ENCODE results near the gene ACSM6. TPM values are rescaled to one million over a fixed set of nuclear protein-coding genes. Genes with fewer than 3 reads are reported as not detected.
A peak's percentile ranks its signal among the peaks of the same experiment; 100 is the strongest.

The ACSM6 gene
- total and polyA plus RNA-seq, 2 donors = 0.96 to 5.1 TPM

DNA sequence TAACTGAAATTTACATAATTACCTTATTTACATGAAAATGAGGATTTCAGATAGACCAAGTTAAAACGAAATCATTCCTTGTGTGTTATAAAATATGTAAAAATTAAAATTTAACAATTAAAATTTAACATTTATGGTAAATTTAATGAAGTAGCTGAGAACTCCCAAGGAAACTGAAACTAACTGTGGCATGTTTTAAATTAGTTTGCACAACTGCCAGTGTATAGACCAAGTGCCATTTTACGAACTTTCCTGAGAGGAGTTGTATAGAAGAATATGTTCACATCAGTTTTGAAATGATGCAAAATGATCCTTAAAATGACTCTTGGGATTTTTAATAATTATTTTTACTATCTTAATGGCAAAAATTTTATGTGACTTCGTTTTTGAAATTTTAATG lies 73.2 kb downstream of the ACSM6 start:
- no peaks in the 10 kb centered on the region for H3K27me3 ChIP-seq (ENCODE audit: control insufficient read depth in 2 of 2, insufficient read depth in 1 of 2, low read length in 1 of 2)
- no peak overlapping the region for H3K27ac ChIP-seq (ENCODE audit: low read depth in 1 of 2, low read length in 1 of 2)
- no peaks in the 10 kb centered on the region for H3K9me3 ChIP-seq (ENCODE audit: control insufficient read depth in 2 of 2, insufficient read depth in 1 of 2, low read length in 1 of 2)
- WGBS = 95% methylated on average over 3 of the region's 3 CpGs
- DNase-seq (ENCODE audit: low read depth in 6 of 9, low spot score in 9 of 9) = no peak
- no peak overlapping the region for H3K4me3 ChIP-seq (ENCODE audit: low read length in 2 of 2)
- H3K36me3 ChIP-seq (ENCODE audit: control insufficient read depth in 2 of 2, insufficient read depth in 2 of 2, low read length in 1 of 2) = peaks cover 0 to 4% of the 10 kb centered on the region in 2 donors
- H3K4me1 ChIP-seq (ENCODE audit: control insufficient read depth in 2 of 2, insufficient read depth in 2 of 2, low read length in 2 of 2) = peaks cover 0 to 9% of the 10 kb centered on the region in 2 donors

DNA sequence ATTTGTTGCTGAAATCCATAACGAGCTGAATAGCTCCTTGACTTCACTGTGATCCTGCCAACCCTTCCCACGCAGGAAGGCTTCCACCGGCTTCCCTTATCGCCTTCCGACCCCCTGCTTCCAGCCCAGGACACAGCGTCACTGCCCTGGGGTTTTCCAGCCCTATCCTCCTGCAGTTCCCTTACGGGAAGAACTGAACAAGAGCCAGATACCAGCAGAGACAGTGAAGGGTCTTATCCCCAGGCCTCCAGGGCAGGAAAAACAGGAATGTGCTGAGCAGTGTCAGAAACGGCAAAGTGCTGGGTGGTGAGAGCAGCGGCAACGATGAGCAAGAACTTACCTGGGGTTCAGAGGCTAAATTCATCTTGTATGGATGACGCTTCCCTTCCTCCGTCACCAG lies 74.4 kb downstream of the ACSM6 start:
- Histone ChIP-seq H3K27ac (ENCODE audit: low read depth in 1 of 2, low read length in 1 of 2) (peak overlapping the region; percentile 74 to 83), H3K27me3 (ENCODE audit: control insufficient read depth in 2 of 2, insufficient read depth in 1 of 2, low read length in 1 of 2) (no peaks in the 10 kb centered on the region), H3K9me3 (ENCODE audit: control insufficient read depth in 2 of 2, insufficient read depth in 1 of 2, low read length in 1 of 2) (no peaks in the 10 kb centered on the region), H3K36me3 (ENCODE audit: control insufficient read depth in 2 of 2, insufficient read depth in 2 of 2, low read length in 1 of 2) (peaks cover 0 to 4% of the 10 kb centered on the region in 2 donors), H3K4me1 (ENCODE audit: control insufficient read depth in 2 of 2, insufficient read depth in 2 of 2, low read length in 2 of 2) (peaks cover 0 to 9% of the 10 kb centered on the region in 2 donors), H3K4me3 (ENCODE audit: low read length in 2 of 2) (no peak overlapping the region)
- WGBS = 91% methylated on average over 12 of the region's 12 CpGs
- no peak for DNase-seq (ENCODE audit: low read depth in 6 of 9, low spot score in 9 of 9)

- Histone ChIP-seq H3K36me3 (ENCODE audit: control insufficient read depth in 2 of 2, insufficient read depth in 2 of 2, low read length in 1 of 2) (no peaks in the 10 kb centered on the region), H3K9me3 (ENCODE audit: control insufficient read depth in 2 of 2, insufficient read depth in 1 of 2, low read length in 1 of 2) (no peaks in the 10 kb centered on the region), H3K27me3 (ENCODE audit: control insufficient read depth in 2 of 2, insufficient read depth in 1 of 2, low read length in 1 of 2) (no peaks in the 10 kb centered on the region), H3K4me3 (ENCODE audit: low read length in 2 of 2) (no peak overlapping the region), H3K4me1 (ENCODE audit: control insufficient read depth in 2 of 2, insufficient read depth in 2 of 2, low read length in 2 of 2) (peaks cover 0 to 7% of the 10 kb centered on the region in 2 donors), H3K27ac (ENCODE audit: low read depth in 1 of 2, low read length in 1 of 2) (peak overlapping the region; percentile 8 to 46)
- 93% methylated on average over 13 of the region's 13 CpGs for WGBS
- no peak for DNase-seq (ENCODE audit: low read depth in 6 of 9, low spot score in 9 of 9)
These were observed 79.6 kb downstream of the ACSM6 start for GRCh38 chr10:95273393-95274312.

GRCh38 chr10:95275726-95276366 lies 81.8 kb downstream of the ACSM6 start:
- peak overlapping the region; percentile 2 to 63 for H3K27ac ChIP-seq (ENCODE audit: low read depth in 1 of 2, low read length in 1 of 2)
- no peaks in the 10 kb centered on the region for H3K9me3 ChIP-seq (ENCODE audit: control insufficient read depth in 2 of 2, insufficient read depth in 1 of 2, low read length in 1 of 2)
- WGBS = 96% methylated on average over 1 of the region's 1 CpG
- H3K4me1 ChIP-seq (ENCODE audit: control insufficient read depth in 2 of 2, insufficient read depth in 2 of 2, low read length in 2 of 2) = peaks cover 0 to 7% of the 10 kb centered on the region in 2 donors
- no peaks in the 10 kb centered on the region for H3K27me3 ChIP-seq (ENCODE audit: control insufficient read depth in 2 of 2, insufficient read depth in 1 of 2, low read length in 1 of 2)
- DNase-seq (ENCODE audit: low read depth in 6 of 9, low spot score in 9 of 9) = no peak
- no peaks in the 10 kb centered on the region for H3K36me3 ChIP-seq (ENCODE audit: control insufficient read depth in 2 of 2, insufficient read depth in 2 of 2, low read length in 1 of 2)
- no peak overlapping the region for H3K4me3 ChIP-seq (ENCODE audit: low read length in 2 of 2)

- 90% methylated on average over 8 of the region's 8 CpGs for WGBS
- Histone ChIP-seq H3K4me1 (ENCODE audit: control insufficient read depth in 2 of 2, insufficient read depth in 2 of 2, low read length in 2 of 2) (peaks cover 0 to 7% of the 10 kb centered on the region in 2 donors), H3K27me3 (ENCODE audit: control insufficient read depth in 2 of 2, insufficient read depth in 1 of 2, low read length in 1 of 2) (no peaks in the 10 kb centered on the region), H3K4me3 (ENCODE audit: low read length in 2 of 2) (no peak overlapping the region), H3K9me3 (ENCODE audit: control insufficient read depth in 2 of 2, insufficient read depth in 1 of 2, low read length in 1 of 2) (no peaks in the 10 kb centered on the region), H3K27ac (ENCODE audit: low read depth in 1 of 2, low read length in 1 of 2) (peak overlapping the region; percentile 61 to 63), H3K36me3 (ENCODE audit: control insufficient read depth in 2 of 2, insufficient read depth in 2 of 2, low read length in 1 of 2) (no peaks in the 10 kb centered on the region)
- no peak for DNase-seq (ENCODE audit: low read depth in 6 of 9, low spot score in 9 of 9)
These were observed 82.5 kb downstream of the ACSM6 start for GRCh38 chr10:95276367-95277200.

GRCh38 chr10:95277201-95277570 lies 83.1 kb downstream of the ACSM6 start:
- Histone ChIP-seq H3K4me3 (ENCODE audit: low read length in 2 of 2) (no peak overlapping the region), H3K9me3 (ENCODE audit: control insufficient read depth in 2 of 2, insufficient read depth in 1 of 2, low read length in 1 of 2) (no peaks in the 10 kb centered on the region), H3K36me3 (ENCODE audit: control insufficient read depth in 2 of 2, insufficient read depth in 2 of 2, low read length in 1 of 2) (no peaks in the 10 kb centered on the region), H3K27ac (ENCODE audit: low read depth in 1 of 2, low read length in 1 of 2) (peak overlapping the region in 1 of 2 donors; percentile 61), H3K27me3 (ENCODE audit: control insufficient read depth in 2 of 2, insufficient read depth in 1 of 2, low read length in 1 of 2) (no peaks in the 10 kb centered on the region), H3K4me1 (ENCODE audit: control insufficient read depth in 2 of 2, insufficient read depth in 2 of 2, low read length in 2 of 2) (peaks cover 0 to 7% of the 10 kb centered on the region in 2 donors)
- no peak for DNase-seq (ENCODE audit: low read depth in 6 of 9, low spot score in 9 of 9)
- 84% methylated on average over 1 of the region's 1 CpG for WGBS

GRCh38 chr10:95277614-95278013 lies 83.6 kb downstream of the ACSM6 start:
- Histone ChIP-seq H3K27me3 (ENCODE audit: control insufficient read depth in 2 of 2, insufficient read depth in 1 of 2, low read length in 1 of 2) (no peaks in the 10 kb centered on the region), H3K4me3 (ENCODE audit: low read length in 2 of 2) (no peak overlapping the region), H3K27ac (ENCODE audit: low read depth in 1 of 2, low read length in 1 of 2) (no peak overlapping the region), H3K4me1 (ENCODE audit: control insufficient read depth in 2 of 2, insufficient read depth in 2 of 2, low read length in 2 of 2) (peaks cover 0 to 7% of the 10 kb centered on the region in 2 donors), H3K36me3 (ENCODE audit: control insufficient read depth in 2 of 2, insufficient read depth in 2 of 2, low read length in 1 of 2) (no peaks in the 10 kb centered on the region), H3K9me3 (ENCODE audit: control insufficient read depth in 2 of 2, insufficient read depth in 1 of 2, low read length in 1 of 2) (no peaks in the 10 kb centered on the region)
- DNase-seq (ENCODE audit: low read depth in 6 of 9, low spot score in 9 of 9) = no peak
- 91% methylated on average over 3 of the region's 3 CpGs for WGBS

All from thymus (tissue), 11 donors.